GM21786 (cell line): ENCODE results near the gene VAV3.
"Not testable (repeated sequence)": the region's sequence is repeated elsewhere in the genome, so short reads cannot be mapped to it uniquely, and the experiment has no call there.

Experiments used
- ATAC-seq: cut with Tn5 transposase; IDR thresholded peaks from one replicate; pipeline ENCODE4 v1.9.1; 2021; ENCODE audit not compliant: unreplicated experiment

VAV3 gene

GRCh38 chr1:107965110-107965991, at the start of gene VAV3:
Gene VAV3 (minus strand): TSS chr1:107965180. CDS start chr1:107964869, 311 bp downstream.
- no peak for ATAC-seq

DNA sequence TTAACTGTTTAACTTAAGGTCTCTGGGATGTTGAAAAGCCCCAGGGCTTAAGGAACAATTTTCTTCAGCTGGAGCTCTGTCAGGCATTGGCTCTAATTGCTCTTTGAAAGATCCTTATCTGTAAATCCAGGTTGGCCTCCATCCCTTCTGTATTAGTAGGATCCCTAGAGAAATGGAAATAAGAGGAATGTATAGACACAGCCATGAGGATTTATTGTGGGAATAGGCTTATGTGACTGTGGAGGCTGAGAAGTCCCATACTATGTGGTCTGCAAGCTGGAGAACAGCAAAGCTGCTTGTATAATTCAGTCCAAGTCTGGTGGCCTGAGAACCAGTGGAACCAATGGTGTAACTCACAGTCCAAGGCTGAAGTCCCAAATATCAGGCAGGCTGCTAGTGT, 47.6 kb upstream of the VAV3 start:
- no peak for ATAC-seq

DNA sequence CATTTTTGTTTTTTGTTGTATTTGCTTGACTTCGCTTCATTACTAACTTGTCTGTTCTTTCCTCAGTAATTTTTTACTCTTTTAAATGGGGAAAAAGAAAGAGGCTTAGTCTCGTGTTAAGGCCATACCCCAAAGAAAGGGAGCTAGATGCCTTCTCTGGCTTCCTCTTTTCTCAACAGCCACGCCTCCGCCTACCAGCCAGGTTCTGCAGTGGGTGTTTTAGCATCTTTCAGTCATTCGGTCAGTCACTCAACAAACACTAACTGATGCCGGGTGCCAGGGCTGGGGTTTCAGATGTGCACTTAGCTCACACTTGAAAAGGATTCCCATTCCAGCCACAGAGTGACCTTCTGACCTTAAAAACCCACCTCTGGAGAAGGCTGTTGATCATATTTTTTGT, 46.3 kb upstream of the VAV3 start:
- no peak for ATAC-seq

DNA sequence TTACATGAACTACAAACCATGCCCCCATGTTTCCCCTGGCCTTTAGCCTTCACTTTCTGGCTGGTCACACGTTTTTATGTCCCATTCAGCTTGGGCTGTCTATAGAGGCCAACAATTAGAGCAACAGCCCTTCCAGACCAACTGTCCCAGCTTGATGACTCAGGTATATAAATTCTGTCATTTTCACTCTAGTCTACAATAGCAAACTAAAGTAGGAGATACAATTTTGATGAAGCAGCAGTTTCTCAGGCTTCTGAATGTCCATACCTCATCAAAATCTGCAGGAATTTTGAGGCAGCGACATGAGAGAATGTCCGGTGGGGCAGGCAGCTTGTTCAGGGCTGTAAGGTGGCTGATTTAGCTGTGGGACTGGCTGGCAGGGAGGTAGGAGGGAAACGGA, 45.6 kb upstream of the VAV3 start:
- ATAC-seq, result no peak

DNA sequence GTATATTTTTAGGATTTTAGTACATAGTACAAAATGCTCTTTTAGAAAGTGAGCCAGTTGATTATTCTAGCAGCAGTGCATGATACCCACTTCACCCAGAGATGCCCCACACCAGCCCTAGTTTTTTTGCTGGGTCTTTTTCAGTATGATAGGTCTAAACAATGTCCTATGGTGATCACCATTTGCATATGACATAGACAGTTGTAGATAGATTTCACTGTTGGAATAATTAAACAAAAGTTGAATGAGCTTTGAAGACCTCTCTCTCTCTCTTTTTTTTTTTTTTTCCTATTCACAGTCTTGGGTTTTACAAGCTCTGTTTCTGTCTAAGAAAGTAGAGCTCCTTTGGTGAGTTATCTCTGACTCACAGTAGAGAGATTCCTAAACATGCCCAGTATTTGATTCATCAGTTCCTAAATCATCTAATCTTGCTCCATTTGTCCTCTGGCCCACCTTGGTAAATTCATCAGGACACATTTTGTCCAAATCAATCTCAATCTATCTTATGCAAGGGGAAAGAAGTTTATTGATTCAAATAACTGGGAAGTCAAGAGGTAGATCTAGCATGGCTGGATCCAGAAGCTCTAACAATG, 44.7 kb upstream of the VAV3 start:
- no peak for ATAC-seq

DNA sequence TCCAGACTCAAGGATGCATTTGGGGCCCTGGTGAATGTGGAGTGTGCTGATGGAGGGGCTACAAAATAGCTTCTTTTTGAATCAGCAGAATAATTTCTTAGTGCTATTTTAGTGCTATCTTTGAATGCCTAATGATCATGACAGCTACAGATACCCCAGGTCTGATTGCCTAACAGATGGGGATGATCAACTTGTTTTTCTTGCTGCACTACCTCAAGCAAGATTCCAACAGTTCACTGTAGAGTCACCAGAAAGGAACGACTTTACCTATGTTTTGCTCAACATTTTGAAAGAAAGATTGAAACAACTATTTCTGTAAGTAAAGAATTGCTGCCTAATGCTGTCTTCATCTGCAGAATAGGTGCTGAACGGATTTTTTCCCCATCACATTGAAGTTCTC, 42.6 kb upstream of the VAV3 start:
- no peak for ATAC-seq

GRCh38 chr1:108007070-108007469, 42.1 kb upstream of the VAV3 start:
- ATAC-seq, result no peak

DNA sequence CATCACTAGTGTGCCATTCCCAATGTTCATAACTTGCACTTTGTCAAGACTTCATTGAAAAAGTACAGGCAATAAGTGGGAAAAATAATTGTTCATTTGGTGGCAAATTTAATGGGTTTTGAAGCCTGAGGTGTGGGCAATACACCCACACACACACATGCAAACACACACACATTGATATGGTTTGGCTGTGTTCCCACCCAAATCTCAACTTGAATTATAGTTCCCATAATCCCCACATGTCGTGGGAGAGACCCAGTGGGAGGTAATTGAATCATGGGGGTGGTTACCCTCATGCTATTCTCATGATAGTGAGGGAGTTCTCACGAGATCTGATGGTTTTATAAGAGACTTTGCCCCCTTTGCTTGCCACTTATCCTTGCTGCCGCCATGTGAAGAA, 39.9 kb upstream of the VAV3 start:
- ATAC-seq, result not testable (repeated sequence)

- no peak for ATAC-seq
Observed at GRCh38 chr1:108000620-108001111, 35.7 kb upstream of the VAV3 start.

- no peak for ATAC-seq
Observed at GRCh38 chr1:108000184-108000583, 35.2 kb upstream of the VAV3 start.

GRCh38 chr1:107997866-107998265, 32.9 kb upstream of the VAV3 start:
- no peak for ATAC-seq

DNA sequence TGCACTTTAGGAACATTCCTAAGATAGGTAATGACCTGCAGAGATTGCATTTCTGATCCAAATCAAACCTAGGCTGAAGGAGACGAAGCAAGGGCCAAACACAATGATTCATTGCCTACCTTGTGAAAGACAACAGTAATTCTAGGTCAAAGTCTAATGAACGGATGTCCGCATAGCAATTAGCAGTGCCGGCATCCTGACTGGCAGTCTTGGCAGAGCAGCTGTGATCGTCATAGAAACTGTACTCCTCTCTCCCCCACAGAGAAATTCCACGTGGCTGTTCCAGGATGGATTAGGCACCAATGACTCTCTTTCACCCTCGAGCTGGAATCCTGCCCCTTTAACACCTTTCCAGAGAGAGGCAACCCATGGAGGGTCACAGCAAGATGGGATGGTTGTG, 28.9 kb upstream of the VAV3 start:
- no peak for ATAC-seq

DNA sequence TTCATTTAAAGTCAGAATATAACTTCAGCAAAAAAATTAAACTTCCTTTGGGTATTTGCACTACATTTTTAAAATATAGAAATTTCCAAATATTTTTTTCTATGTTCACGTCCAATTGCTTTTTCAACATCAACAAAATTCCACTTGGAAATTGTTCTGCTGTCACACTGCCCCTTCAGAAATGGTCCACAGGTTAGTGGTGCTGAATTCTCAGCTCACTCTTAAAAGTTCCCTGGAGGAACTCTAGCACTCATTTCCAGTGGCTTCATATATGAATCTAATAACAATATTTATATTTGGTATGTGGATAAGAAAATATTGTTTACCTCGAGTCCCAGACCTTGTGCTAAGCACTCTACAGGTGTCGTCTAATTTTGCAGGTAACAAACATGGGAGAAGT, 27.4 kb upstream of the VAV3 start:
- no peak for ATAC-seq

DNA sequence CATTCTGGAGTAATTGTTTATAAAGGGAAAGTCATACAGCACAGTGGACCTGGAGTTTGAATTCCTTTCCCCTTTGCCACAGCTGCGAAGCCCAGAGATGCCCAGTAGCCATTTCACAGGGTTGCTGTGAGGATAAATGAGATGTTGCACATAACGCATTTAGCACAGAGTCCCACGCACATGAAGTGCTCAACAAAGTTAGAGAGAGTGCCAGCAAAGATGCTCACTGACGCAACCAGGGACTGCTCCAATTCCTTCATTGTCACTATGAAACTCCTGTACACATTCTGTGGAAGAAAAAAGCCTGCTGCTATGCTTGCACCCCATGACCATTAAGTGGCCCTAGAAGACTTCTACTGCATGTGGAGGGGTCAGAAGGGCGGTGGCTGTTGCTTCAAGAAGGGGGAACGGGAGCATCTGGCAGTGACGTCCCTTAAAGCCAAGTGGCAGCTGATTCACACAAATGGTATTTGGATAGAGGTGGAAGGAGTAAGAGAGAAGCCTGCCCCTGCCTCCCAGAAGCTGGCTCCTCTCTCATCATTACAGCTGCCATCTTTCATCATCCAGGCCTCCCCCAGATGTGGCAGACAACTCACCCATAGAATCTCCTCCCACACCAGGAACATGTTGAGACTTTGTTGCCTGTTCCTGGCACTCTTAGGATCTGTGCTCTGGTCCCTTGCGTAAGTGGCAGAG, 26.5 kb upstream of the VAV3 start:
- ATAC-seq, result no peak

DNA sequence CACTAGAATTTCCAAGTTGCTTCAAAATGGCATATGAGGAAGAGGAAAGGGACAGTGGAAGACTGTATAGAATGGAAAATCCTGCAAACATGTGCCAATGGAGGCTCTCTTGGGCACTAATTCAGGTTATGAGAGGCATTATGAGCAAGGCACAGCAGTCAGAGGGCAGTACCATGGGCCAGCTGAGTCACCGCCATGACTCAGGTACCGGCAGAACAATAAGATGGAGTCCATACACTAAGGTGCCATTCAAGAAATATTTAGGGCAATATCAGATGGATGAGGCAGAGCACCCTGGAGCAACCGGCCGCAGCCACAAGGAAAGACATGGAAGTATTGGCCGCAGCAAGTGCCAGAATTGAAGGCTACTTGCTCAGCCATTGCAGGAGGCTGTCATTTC, 25.6 kb upstream of the VAV3 start:
- ATAC-seq, result no peak

- ATAC-seq, result no peak
Observed at GRCh38 chr1:107981277-107981676, 16.3 kb upstream of the VAV3 start.

DNA sequence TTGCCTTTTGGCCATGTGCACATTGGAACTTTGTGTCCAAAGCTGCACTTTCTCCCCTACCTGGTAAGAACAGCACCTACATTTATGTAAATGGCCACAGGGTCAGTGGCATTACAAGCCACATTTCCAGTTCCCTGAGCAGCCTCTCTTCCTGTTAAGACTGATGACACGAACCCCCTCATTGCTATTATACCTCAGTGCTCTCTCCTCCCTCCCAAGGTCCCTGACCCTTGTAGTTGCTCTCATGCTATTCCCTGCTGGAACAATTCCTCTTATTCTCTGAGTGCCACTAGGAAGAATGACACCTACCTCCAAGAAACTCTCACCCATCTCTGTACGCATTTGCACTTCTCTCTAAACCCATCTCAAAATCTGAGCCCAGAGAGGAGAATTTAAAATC, 14.9 kb upstream of the VAV3 start:
- no peak for ATAC-seq

DNA sequence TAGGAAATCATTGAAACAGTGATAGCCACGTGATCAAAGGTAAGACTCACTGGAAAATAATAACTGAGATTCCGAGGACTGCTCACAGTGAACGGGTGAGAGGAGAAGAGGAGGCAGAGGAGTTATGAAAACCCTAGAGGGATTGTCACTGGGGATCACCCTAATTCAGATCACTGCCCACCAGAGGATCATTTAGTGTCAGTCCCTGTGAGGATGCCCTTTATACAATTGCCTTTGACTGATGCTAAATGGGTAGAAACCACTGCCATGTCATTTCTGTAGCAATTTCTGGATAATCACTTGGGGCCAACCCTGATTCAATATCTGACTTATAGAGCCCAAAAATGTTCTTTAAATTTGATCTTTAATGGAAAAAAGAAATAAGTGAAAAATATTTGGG, 14.1 kb upstream of the VAV3 start:
- no peak for ATAC-seq

GRCh38 chr1:107976836-107977235, 11.9 kb upstream of the VAV3 start:
- ATAC-seq, result no peak

GRCh38 chr1:107976431-107976830, 11.5 kb upstream of the VAV3 start:
- ATAC-seq, result no peak

GRCh38 chr1:107975851-107976250, 10.9 kb upstream of the VAV3 start:
- ATAC-seq, result no peak

DNA sequence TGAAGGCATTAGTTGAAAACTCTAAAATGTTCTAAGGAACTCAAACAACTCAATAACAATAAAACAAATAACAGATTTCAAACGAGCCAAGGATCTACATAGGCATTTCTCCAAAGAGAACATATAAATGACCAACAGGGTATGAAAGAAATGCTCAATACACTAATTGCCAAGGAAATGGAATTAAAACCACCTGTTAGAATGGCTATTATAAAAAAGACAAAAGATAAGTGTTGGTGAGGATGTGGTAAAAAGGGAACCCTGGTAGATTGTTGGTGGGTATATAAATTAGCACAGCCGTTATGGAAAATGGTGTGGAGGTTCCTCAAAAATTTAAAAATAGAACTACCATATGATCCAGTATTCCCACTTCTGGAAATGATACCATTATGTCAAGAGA, 9.1 kb upstream of the VAV3 start:
- ATAC-seq, result no peak
